ENCODE measurements around the gene ZDHHC16.

GRCh38 chr10:97502916-97503315, 56.9 kb downstream of the ZDHHC16 start:
- TF ChIP-seq, protein P1, sequence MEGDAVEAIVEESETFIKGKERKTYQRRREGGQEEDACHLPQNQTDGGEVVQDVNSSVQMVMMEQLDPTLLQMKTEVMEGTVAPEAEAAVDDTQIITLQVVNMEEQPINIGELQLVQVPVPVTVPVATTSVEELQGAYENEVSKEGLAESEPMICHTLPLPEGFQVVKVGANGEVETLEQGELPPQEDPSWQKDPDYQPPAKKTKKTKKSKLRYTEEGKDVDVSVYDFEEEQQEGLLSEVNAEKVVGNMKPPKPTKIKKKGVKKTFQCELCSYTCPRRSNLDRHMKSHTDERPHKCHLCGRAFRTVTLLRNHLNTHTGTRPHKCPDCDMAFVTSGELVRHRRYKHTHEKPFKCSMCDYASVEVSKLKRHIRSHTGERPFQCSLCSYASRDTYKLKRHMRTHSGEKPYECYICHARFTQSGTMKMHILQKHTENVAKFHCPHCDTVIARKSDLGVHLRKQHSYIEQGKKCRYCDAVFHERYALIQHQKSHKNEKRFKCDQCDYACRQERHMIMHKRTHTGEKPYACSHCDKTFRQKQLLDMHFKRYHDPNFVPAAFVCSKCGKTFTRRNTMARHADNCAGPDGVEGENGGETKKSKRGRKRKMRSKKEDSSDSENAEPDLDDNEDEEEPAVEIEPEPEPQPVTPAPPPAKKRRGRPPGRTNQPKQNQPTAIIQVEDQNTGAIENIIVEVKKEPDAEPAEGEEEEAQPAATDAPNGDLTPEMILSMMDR (IDR thresholded peaks at IDR 0.05) = no peak
- TF ChIP-seq POLR2A (IDR thresholded peaks at IDR 0.05) = no peak
